GM18951 (cell line): ENCODE data around the gene ABHD17C.

Source experiments
- POLR2A ChIP-seq: IDR thresholded peaks from 4 replicates; pipeline ENCODE4 v1.6.1; 2011; ENCODE audit warnings: mild to moderate bottlenecking; ENCODE audit not compliant: insufficient read length, insufficient read depth; ENCODE audit errors: extremely low read depth
- in situ Hi-C: fragments of 300-500 bp; cut with MboI; formaldehyde crosslinking; loops from one replicate; pipeline ENCODE4 v1.12.0; 2022; ENCODE audit warnings: low sequenced_read_pairs, mixed read lengths, inconsistent platforms; ENCODE audit not compliant: unreplicated experiment

Gene ABHD17C

DNA sequence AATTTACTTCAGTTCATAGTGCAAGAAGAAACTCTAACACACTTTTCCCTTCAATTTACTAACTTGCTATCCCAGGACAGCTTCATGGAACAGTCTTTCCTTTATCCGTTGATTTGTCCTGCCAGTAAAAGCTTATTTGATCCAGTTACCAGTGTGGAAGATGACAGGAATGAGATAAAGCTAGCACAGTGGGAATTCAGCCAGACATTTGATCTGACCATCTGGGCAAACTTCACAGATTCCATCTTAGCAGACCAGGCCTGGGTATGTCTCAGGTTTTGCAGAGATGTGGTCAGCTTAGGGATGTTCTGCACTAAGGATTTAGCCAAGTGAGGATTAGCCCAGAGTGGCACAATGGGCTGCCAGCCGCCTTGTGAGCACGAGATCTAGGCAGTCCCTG is 103.8 kb downstream of the ABHD17C start:
- TF ChIP-seq POLR2A: no peak
- in situ Hi-C loops: loop anchor here (25.0 kb wide), 1 partner anchor 163 kb away; no protein-coding TSS in a partner anchor

DNA sequence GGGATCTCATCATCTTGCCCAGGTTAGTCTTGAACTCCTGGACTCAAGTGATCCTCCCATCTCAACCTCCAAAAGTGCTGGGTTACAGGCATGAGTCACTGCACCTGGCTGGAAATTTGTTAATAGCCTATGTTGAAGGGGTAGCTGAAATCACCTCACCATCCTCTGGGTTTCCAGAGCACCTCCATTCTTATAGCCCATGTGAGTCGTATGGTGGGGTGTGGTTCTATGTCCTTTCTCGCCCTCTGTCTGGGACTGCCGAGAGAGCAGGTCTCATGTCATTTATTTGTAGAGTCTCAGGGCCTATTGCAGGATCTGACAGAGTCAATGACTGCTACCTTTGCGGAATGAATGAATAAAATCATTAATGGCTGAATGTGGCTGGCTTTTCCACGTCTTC is 105.0 kb downstream of the ABHD17C start:
- TF ChIP-seq POLR2A: no peak
- in situ Hi-C loops: no loop called here

DNA sequence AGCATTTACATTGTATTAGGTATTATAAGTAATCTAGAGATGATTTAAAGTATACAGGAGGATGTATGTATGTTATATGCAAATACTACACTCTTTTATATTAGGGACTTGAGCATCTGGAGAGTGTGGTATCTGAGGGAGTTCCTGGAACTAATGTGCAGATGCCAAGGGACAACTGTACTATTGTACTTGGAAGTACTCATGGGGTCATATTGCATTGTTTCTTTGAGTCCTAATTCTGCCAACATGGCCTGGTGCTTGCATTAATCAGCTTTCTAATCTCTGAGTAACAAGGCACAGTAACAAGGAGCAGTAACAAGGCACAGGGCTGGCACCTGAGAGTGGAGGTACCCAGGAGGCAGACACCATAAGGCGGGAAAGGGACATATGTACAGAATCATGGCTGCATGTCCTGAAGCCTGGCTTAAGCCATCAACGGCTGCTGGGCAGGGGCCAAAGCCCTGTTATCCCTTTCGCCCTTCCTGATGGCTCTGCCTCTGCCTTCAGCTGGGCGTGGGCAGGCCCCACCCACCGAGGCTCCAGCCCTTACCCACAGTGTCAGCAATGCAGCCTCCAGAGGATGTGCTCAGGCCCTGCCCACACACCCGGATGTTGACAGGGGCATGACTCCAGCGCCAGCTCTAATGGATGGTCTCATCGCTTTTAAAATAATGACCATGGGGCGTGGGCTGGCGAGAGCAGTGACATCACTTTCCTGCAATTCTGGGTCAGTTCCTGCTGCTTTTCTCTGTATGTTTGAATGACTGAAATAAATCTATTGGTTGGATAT is 107.0 kb downstream of the ABHD17C start:
- in situ Hi-C loops: no loop called here

DNA sequence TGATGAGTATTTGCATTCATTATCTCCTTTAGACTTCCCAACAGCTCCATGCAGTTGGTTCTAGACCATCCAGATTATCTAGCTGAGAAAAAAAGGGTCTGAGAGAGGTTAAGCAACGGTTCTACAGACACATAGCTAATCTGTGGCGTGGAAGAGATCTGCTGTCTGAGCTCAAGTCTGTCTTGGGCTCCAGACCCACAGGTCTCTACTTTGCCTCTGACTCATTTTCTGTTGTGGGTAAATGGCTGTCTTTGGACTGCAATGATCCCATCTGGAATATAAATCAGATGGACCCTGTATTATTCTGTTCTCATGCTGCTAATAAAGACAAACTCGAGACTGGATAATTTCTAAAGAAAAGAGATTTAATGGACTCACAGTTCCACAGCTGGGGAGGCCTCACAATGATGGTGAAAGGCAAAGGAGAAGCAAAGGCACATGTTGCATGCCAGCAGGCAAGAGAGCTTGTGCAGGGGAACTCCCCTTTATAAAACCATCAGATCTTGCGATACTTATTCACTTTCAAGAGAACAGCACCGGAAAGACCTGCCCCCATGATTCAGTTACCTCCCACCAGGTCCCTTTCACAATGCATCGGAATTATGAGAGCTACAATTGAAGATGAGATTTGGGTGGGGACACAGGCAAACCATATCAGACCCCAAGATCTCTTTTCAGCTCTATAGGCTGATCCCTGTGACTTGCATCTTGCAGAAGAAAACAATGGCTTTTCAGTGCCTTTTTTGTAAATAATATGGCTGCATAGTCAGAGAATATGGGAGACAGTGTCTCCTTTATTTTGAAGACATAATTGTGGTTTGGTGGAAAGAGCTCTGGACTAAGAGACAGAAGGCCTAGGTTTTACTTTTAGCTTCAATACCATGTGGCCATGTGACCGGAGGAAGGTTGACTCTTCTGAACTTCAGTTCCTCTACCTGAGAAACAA is 108.7 kb downstream of the ABHD17C start:
- TF ChIP-seq POLR2A: no peak
- in situ Hi-C loops: no loop called here

More for the DNA sequence above, 107.0 kb downstream of the ABHD17C start:
- no peak for TF ChIP-seq POLR2A

DNA sequence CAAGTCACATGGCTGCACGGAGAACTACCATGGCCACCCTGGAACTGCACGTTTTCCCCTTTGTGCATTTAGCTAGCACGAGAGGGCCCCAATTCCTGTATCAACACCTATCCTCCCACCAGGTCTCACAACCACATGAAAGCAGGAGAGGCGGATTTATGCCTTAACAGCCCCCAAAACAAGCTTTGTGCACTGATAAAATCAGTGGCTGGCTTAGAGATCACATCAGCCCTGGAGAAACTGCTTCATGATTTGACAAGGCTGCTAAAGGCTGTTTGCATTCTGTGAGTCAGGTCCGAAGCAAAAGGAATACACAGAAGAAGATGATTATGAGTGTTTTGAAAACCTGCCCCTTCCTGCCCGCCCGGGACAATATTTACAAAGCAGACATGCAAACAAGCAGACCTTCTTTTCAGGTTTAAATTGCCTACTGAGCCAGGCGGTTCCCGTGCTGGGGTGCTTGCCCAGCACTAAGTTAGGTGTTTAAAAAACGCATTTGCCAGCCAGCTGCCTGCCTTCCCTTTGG is 109.9 kb downstream of the ABHD17C start:
- in situ Hi-C loops: no loop called here
- TF ChIP-seq POLR2A: no peak
